Breast epithelium (tissue), 3 donors: Measurements from ENCODE around the gene PLB1.

Experiments used
- CTCF ChIP-seq, 3 donors: fragments of 450-650 bp; IDR thresholded peaks; one replicate each; pipeline ENCODE4 v1.5.1; 2016 to 2017; ENCODE audit warnings: antibody characterized with exemption in 3 of 3, mild to moderate bottlenecking in 3 of 3, moderate library complexity in 3 of 3
- POLR2A ChIP-seq: fragments of 450-650 bp; IDR thresholded peaks from one replicate; pipeline ENCODE4 v1.6.1; 2016; ENCODE audit warnings: antibody characterized with exemption, mild to moderate bottlenecking, moderate library complexity
- POLR2AphosphoS5 ChIP-seq, 3 donors: sonication (generic); formaldehyde crosslinking; IDR thresholded peaks; one replicate each; pipeline ENCODE4 v1.6.1; 2017; ENCODE audit warnings: antibody characterized with exemption in 3 of 3

- TF ChIP-seq POLR2A (no peak), CTCF (IDR thresholded peaks at IDR 0.05) (peak in 1 of 3 donors; percentile 31), POLR2AphosphoS5 (IDR thresholded peaks at IDR 0.05) (no peak)
Observed at GRCh38 chr2:28454016-28454930, 41.6 kb upstream of the PLB1 start.
